Caco-2 (cell line): ENCODE results near the gene LTN1. TPM values are rescaled to one million over a fixed set of nuclear protein-coding genes. Genes with fewer than 3 reads are reported as not detected.

Experiments used
- BruUV-seq: library from RNA; stranded (reverse); fragments of 400-500 nt; replicated peaks from 2 replicates; lab custom pipeline; 2021; lab: Mats Ljungman, UMichigan
- CTCF ChIA-PET: fragments of 300-600 bp; sonication (Branson Sonifier 250); formaldehyde crosslinking; loops from one replicate; lab custom pipeline; 2022; ENCODE audit warnings: antibody characterized with exemption; lab: Charles Lee
- POLR2A ChIA-PET: fragments of 300-600 bp; sonication (Branson Sonifier 250); formaldehyde crosslinking; loops from one replicate; lab custom pipeline; 2022; ENCODE audit warnings: antibody characterized with exemption; lab: Charles Lee
- DNase-seq, 2 experiments: peaks; one replicate each; pipeline versions ENCODE4 v3.0.0 to v3.0.0-alpha.2; 2020 to 2022
- H3K27me3 ChIP-seq: replicated peaks from 2 replicates; pipeline ENCODE4 v1.6.0; 2011; ENCODE audit warnings: low read length; ENCODE audit not compliant: control insufficient read depth, insufficient read depth
- H3K36me3 ChIP-seq: 2 replicates; pipeline ENCODE4 v1.5.1; 2011; ENCODE audit warnings: low read length; ENCODE audit not compliant: control insufficient read depth, insufficient read depth
- H3K4me1 ChIP-seq: fragments of 250-450 bp; sonication (Bioruptor Pico); 2 replicates; pipeline ENCODE4 v1.5.1; 2020; ENCODE audit warnings: mild to moderate bottlenecking
- H3K4me3 ChIP-seq: 2 replicates; pipeline ENCODE4 v1.5.1; 2011; ENCODE audit warnings: low read depth, mild to moderate bottlenecking, control low read depth, low read length
- H3K9me3 ChIP-seq: fragments of 250-450 bp; sonication (Bioruptor Pico); 2 replicates; pipeline ENCODE4 v1.5.1; 2020; ENCODE audit warnings: mild to moderate bottlenecking, moderate library complexity
- H3K27ac Mint-ChIP-seq: one replicate; pipeline ENCODE4 v1.8.0; 2022; ENCODE audit warnings: mixed read lengths; ENCODE audit not compliant: unreplicated experiment
- H3K27me3 Mint-ChIP-seq: one replicate; pipeline ENCODE4 v1.8.0; 2022; ENCODE audit warnings: mixed read lengths; ENCODE audit not compliant: insufficient read depth, unreplicated experiment
- H3K36me3 Mint-ChIP-seq: one replicate; pipeline ENCODE4 v1.8.0; 2022; ENCODE audit warnings: mild to moderate bottlenecking, mixed read lengths; ENCODE audit not compliant: insufficient read depth, unreplicated experiment
- H3K4me1 Mint-ChIP-seq: one replicate; pipeline ENCODE4 v1.8.0; 2022; ENCODE audit warnings: low read depth, mixed read lengths; ENCODE audit not compliant: unreplicated experiment
- H3K4me3 Mint-ChIP-seq: one replicate; pipeline ENCODE4 v1.8.0; 2022; ENCODE audit warnings: mild to moderate bottlenecking, moderate library complexity, mixed read lengths; ENCODE audit not compliant: unreplicated experiment
- H3K9me3 Mint-ChIP-seq: one replicate; pipeline ENCODE4 v1.8.0; 2022; ENCODE audit warnings: mixed read lengths; ENCODE audit not compliant: unreplicated experiment
- intact Hi-C: fragments of 100-400 bp; cut with micrococcal nuclease; formaldehyde crosslinking; loops from one replicate; pipeline ENCODE4 v1.10.0; 2022; ENCODE audit not compliant: unreplicated experiment
- total RNA-seq: library from RNA; stranded (reverse); gene quantifications from 2 replicates; pipeline ENCODE4 v1.2.3, GENCODE V29; 2022
- TF ChIP-seq, protein P1 (sequence below), 2 experiments: fragments of 200-600 bp in 1 of 2; IDR thresholded peaks; 1 replicate in 1 of 2; 2 replicates in 1 of 2; pipeline versions ENCODE4 v1.5.1 to v1.8.0; 2011 to 2022; ENCODE audit warnings: antibody characterized with exemption in 1 of 2, control low read depth in 1 of 2, inconsistent platforms in 1 of 2, low read depth in 1 of 2, low read length in 1 of 2, mild to moderate bottlenecking in 1 of 2, moderate library complexity in 1 of 2; ENCODE audit not compliant: insufficient read depth in 1 of 2, severe bottlenecking in 1 of 2, unreplicated experiment in 1 of 2

Gene LTN1
- total RNA-seq, 1 experiment from 2014 or later: 25.4 TPM

DNA sequence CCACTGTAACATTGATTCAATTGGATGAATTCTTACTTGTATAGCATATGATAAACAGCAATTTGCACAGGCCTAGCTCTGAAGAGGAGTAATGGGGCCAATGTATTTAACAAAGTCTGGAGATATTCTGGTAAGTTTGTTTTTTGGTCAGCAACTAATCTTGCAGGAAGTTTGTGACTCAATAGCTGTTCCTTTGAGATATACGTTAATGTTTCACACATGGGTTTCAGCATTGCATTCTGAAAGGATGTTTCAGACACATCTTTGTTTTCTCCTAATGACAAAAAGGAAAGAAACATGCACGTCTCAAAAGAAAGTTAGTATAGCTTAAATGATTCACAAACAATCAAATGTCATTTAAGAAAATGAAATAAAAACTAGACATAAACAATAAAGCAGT, 49.0 kb downstream of the LTN1 start:
- no peaks in the 10 kb centered on the region for H3K9me3 Mint-ChIP-seq
- Histone ChIP-seq H3K4me3 (no peak overlapping the region), H3K36me3 (no peaks in the 10 kb centered on the region), H3K9me3 (no peaks in the 10 kb centered on the region), H3K4me1 (no peaks in the 10 kb centered on the region), H3K27me3 (no peaks in the 10 kb centered on the region)
- H3K4me1 Mint-ChIP-seq: peaks cover 8% of the 10 kb centered on the region
- H3K36me3 Mint-ChIP-seq: peaks cover 25% of the 10 kb centered on the region
- H3K27ac Mint-ChIP-seq: no peak overlapping the region
- TF ChIP-seq, protein P1, sequence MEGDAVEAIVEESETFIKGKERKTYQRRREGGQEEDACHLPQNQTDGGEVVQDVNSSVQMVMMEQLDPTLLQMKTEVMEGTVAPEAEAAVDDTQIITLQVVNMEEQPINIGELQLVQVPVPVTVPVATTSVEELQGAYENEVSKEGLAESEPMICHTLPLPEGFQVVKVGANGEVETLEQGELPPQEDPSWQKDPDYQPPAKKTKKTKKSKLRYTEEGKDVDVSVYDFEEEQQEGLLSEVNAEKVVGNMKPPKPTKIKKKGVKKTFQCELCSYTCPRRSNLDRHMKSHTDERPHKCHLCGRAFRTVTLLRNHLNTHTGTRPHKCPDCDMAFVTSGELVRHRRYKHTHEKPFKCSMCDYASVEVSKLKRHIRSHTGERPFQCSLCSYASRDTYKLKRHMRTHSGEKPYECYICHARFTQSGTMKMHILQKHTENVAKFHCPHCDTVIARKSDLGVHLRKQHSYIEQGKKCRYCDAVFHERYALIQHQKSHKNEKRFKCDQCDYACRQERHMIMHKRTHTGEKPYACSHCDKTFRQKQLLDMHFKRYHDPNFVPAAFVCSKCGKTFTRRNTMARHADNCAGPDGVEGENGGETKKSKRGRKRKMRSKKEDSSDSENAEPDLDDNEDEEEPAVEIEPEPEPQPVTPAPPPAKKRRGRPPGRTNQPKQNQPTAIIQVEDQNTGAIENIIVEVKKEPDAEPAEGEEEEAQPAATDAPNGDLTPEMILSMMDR (IDR thresholded peaks at IDR 0.05; ENCODE audit: insufficient read depth in 1 of 2, low read depth in 1 of 2, low read length in 1 of 2, severe bottlenecking in 1 of 2, unreplicated experiment in 1 of 2): no peak
- ChIA-PET POLR2A (no interaction called here), CTCF (no interaction called here)
- DNase-seq: no peak
- no peaks in the 10 kb centered on the region for H3K27me3 Mint-ChIP-seq
- H3K4me3 Mint-ChIP-seq: no peak overlapping the region
- intact Hi-C loops: no loop called here
- BruUV-seq: no TSS peak

DNA sequence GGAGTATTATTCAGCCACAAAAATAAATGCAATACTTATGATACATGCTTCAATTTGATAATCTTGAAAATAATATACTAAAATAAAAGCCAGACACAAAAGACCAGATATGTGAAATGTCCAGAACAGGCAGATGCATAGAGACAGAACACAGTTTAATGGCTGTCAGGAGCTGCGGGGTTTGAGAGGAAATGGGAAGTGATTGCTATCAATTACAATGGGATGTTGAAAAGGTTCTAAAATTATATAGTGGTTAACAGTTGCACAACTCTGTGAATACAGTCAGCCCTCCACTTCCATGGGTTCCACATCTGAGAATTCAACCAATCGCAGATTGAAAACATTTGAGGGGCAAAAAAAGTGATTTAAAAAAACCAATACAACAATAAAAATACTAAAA, 54.0 kb downstream of the LTN1 start:
- H3K4me3 ChIP-seq: no peak overlapping the region
- Mint-ChIP-seq H3K27me3 (no peaks in the 10 kb centered on the region), H3K36me3 (peaks cover 54% of the 10 kb centered on the region), H3K4me1 (peaks cover 8% of the 10 kb centered on the region), H3K4me3 (no peak overlapping the region), H3K27ac (no peak overlapping the region), H3K9me3 (no peaks in the 10 kb centered on the region)
- H3K36me3 ChIP-seq: no peaks in the 10 kb centered on the region
- H3K27me3 ChIP-seq: no peaks in the 10 kb centered on the region
- no peak for DNase-seq
- no TSS peak for BruUV-seq
- H3K9me3 ChIP-seq: no peaks in the 10 kb centered on the region
- ChIA-PET POLR2A (no interaction called here), CTCF (interaction anchor here (1.4 kb wide), 1 partner anchor 193 kb away, joined by 6 read pairs; no protein-coding TSS in a partner anchor)
- TF ChIP-seq, protein P1 (IDR thresholded peaks at IDR 0.05; ENCODE audit: insufficient read depth in 1 of 2, low read depth in 1 of 2, low read length in 1 of 2, severe bottlenecking in 1 of 2, unreplicated experiment in 1 of 2): no peak
- intact Hi-C loops: no loop called here
- no peaks in the 10 kb centered on the region for H3K4me1 ChIP-seq

DNA sequence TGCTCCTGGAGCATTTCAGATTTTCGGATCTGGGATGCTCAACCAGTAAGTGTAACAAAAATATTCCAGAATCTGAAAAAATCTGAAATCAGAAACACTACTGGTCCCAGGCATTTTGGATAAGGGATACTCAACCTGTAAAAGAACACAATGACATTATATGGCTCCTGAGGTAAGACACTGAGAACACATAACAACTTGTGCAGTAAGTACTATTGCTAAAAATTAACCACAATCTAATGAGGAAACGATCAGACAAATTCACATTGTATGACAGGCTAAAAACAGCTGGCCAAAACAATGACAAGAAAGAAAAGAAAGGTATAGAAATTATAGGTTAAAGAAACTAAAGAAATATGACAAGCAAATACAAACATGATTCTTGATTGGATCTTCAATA, 54.9 kb downstream of the LTN1 start:
- ChIA-PET POLR2A (no interaction called here), CTCF (no interaction called here)
- TF ChIP-seq, protein P1 (IDR thresholded peaks at IDR 0.05; ENCODE audit: insufficient read depth in 1 of 2, low read depth in 1 of 2, low read length in 1 of 2, severe bottlenecking in 1 of 2, unreplicated experiment in 1 of 2): no peak
- no peak for DNase-seq
- no peaks in the 10 kb centered on the region for H3K27me3 Mint-ChIP-seq
- intact Hi-C loops: no loop called here
- no peaks in the 10 kb centered on the region for H3K9me3 Mint-ChIP-seq
- H3K4me3 ChIP-seq: no peak overlapping the region
- no peak overlapping the region for H3K4me3 Mint-ChIP-seq
- H3K27ac Mint-ChIP-seq: no peak overlapping the region
- no peaks in the 10 kb centered on the region for H3K4me1 ChIP-seq
- peaks cover 8% of the 10 kb centered on the region for H3K4me1 Mint-ChIP-seq
- peaks cover 55% of the 10 kb centered on the region for H3K36me3 Mint-ChIP-seq
- H3K36me3 ChIP-seq: no peaks in the 10 kb centered on the region
- no peaks in the 10 kb centered on the region for H3K9me3 ChIP-seq
- no peaks in the 10 kb centered on the region for H3K27me3 ChIP-seq
- no TSS peak for BruUV-seq
